RWPE2 (cell line): ENCODE results near the gene IDNK.

Experiments used
- ATAC-seq: fragments of 200-7000 bp; cut with Tn5 transposase; 3 replicates; pipeline ENCODE4 v1.9.1; 2021; ENCODE audit warnings: low read depth
- DNase-seq: peaks from one replicate; pipeline ENCODE4 v3.0.0-alpha.2; 2020; ENCODE audit warnings: low spot score
- H3K27ac ChIP-seq: fragments of 450-650 bp; 2 replicates; pipeline ENCODE4 v1.5.1; 2017; ENCODE audit warnings: mild to moderate bottlenecking; ENCODE audit not compliant: poor library complexity, severe bottlenecking
- H3K27me3 ChIP-seq: fragments of 250-450 bp; sonication (Bioruptor Pico); 2 replicates; pipeline ENCODE4 v1.5.1; 2021; ENCODE audit warnings: mild to moderate bottlenecking, moderate library complexity; ENCODE audit not compliant: insufficient read depth, poor library complexity, severe bottlenecking
- H3K36me3 ChIP-seq: fragments of 250-450 bp; sonication (Bioruptor Pico); 2 replicates; pipeline ENCODE4 v1.5.1; 2020; ENCODE audit warnings: low read depth, mild to moderate bottlenecking, moderate library complexity
- H3K4me1 ChIP-seq: fragments of 250-450 bp; sonication (Bioruptor Pico); 2 replicates; pipeline ENCODE4 v1.5.1; 2021; ENCODE audit warnings: mild to moderate bottlenecking, moderate library complexity; ENCODE audit not compliant: insufficient read depth, poor library complexity, severe bottlenecking
- H3K4me3 ChIP-seq: fragments of 250-450 bp; sonication (Bioruptor Pico); 2 replicates; pipeline ENCODE4 v1.5.1; 2021; ENCODE audit warnings: mild to moderate bottlenecking, moderate library complexity; ENCODE audit not compliant: severe bottlenecking
- H3K9me3 ChIP-seq: fragments of 250-450 bp; sonication (Bioruptor Pico); 2 replicates; pipeline ENCODE4 v1.5.1; 2021; ENCODE audit warnings: mild to moderate bottlenecking, moderate library complexity; ENCODE audit not compliant: severe bottlenecking
- TF ChIP-seq, protein P1 (sequence below): fragments of 450-650 bp; IDR thresholded peaks from one replicate; pipeline ENCODE4 v1.5.1; 2017; ENCODE audit warnings: mild to moderate bottlenecking, moderate library complexity; ENCODE audit not compliant: poor library complexity, severe bottlenecking

The IDNK gene

DNA sequence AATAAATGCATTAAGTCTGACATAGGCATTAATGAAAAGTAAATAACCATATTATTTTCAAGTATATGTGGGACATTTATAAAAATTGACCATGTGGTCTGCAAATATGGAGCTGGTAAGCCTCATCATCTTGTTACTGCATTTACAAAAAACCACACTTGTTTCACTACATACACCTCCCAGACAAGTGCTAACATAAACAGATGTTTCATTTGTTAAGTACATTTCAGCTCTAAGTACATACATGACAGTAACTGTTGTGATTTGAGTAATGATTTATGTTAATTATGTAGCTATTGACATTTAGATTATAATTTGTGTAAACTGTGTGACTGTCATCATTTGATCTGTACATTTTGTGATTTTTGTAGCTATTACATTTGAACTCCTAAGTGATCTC, 13.9 kb downstream of the IDNK start:
- no peaks in the 10 kb centered on the region for H3K27me3 ChIP-seq
- H3K4me3 ChIP-seq = no peak overlapping the region
- no peaks in the 10 kb centered on the region for H3K36me3 ChIP-seq
- H3K9me3 ChIP-seq = no peaks in the 10 kb centered on the region
- H3K27ac ChIP-seq = no peak overlapping the region
- ATAC-seq (no peak), DNase-seq (no peak)
- TF ChIP-seq, protein P1, sequence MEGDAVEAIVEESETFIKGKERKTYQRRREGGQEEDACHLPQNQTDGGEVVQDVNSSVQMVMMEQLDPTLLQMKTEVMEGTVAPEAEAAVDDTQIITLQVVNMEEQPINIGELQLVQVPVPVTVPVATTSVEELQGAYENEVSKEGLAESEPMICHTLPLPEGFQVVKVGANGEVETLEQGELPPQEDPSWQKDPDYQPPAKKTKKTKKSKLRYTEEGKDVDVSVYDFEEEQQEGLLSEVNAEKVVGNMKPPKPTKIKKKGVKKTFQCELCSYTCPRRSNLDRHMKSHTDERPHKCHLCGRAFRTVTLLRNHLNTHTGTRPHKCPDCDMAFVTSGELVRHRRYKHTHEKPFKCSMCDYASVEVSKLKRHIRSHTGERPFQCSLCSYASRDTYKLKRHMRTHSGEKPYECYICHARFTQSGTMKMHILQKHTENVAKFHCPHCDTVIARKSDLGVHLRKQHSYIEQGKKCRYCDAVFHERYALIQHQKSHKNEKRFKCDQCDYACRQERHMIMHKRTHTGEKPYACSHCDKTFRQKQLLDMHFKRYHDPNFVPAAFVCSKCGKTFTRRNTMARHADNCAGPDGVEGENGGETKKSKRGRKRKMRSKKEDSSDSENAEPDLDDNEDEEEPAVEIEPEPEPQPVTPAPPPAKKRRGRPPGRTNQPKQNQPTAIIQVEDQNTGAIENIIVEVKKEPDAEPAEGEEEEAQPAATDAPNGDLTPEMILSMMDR = no peak
- H3K4me1 ChIP-seq = no peaks in the 10 kb centered on the region

DNA sequence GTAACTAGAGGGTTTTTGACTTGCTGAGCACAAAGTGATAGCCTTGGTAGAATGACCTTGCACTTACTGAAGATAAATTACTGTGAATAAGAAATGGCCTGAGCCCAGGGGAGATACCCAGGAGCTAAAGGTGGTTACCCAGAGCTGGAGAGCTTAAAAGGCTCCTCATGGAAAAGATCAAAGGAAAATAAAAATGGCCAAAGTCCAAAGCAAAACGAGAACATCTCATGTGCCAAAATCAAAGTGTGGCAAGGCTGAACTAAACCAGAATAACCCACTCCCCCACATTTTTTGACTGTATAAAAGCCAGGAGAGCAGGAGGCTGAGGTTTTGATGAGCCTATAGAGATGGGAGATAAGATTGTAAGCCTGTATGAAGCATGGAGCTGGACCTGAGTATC, 14.4 kb downstream of the IDNK start:
- H3K27ac ChIP-seq = no peak overlapping the region
- no peaks in the 10 kb centered on the region for H3K36me3 ChIP-seq
- no peak for DNase-seq
- TF ChIP-seq, protein P1 = no peak
- no peaks in the 10 kb centered on the region for H3K27me3 ChIP-seq
- no peaks in the 10 kb centered on the region for H3K4me1 ChIP-seq
- ATAC-seq = no peak
- no peak overlapping the region for H3K4me3 ChIP-seq
- no peaks in the 10 kb centered on the region for H3K9me3 ChIP-seq

DNA sequence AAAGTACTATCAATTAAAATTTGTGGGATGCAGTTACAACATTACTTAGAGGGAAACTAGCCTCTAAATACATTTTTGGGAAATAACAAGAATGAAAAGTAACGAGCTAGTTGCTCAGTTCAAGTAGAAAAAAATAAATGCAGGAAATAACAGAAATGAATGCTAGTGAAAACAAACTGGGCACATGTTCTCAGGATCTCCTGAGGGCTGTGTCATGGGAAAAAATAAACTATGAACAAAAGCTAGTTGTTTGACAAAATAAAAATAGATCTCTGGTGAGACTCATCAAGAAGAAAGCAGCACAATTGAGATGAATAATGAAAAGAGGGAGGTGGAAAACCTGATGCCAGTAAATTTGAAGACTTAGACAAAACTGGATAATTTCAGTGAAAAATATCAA, 16.3 kb downstream of the IDNK start:
- H3K4me1 ChIP-seq = no peaks in the 10 kb centered on the region
- no peak overlapping the region for H3K4me3 ChIP-seq
- DNase-seq = no peak
- H3K36me3 ChIP-seq = no peaks in the 10 kb centered on the region
- TF ChIP-seq, protein P1 = no peak
- H3K27me3 ChIP-seq = no peaks in the 10 kb centered on the region
- no peak for ATAC-seq
- no peak overlapping the region for H3K27ac ChIP-seq
- H3K9me3 ChIP-seq = no peaks in the 10 kb centered on the region

DNA sequence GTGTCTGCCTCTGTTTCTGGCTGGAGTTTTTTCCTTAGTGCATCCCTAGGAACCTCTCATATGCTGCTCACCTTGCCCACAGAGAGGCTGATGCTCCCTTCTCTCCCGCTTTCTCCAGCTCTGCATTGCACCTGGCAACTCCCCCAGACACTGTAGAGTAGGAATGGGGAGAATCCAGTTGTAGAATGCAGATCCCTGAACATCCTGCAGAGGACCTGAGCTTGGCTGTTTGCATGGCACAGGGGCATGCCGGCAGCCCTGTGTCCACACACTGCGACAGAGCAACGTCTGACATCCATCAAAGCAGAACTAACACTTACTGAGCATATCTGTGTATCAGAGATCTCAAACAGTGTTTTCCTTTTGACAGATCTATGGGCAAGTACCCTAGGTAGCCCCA, 19.9 kb downstream of the IDNK start:
- Histone ChIP-seq H3K4me3 (no peak overlapping the region), H3K36me3 (no peaks in the 10 kb centered on the region), H3K27me3 (no peaks in the 10 kb centered on the region), H3K27ac (no peak overlapping the region), H3K9me3 (no peaks in the 10 kb centered on the region), H3K4me1 (no peaks in the 10 kb centered on the region)
- TF ChIP-seq, protein P1 = no peak
- ATAC-seq (peak; percentile 43; the same call in 2 of the 3 replicates), DNase-seq (no peak)

DNA sequence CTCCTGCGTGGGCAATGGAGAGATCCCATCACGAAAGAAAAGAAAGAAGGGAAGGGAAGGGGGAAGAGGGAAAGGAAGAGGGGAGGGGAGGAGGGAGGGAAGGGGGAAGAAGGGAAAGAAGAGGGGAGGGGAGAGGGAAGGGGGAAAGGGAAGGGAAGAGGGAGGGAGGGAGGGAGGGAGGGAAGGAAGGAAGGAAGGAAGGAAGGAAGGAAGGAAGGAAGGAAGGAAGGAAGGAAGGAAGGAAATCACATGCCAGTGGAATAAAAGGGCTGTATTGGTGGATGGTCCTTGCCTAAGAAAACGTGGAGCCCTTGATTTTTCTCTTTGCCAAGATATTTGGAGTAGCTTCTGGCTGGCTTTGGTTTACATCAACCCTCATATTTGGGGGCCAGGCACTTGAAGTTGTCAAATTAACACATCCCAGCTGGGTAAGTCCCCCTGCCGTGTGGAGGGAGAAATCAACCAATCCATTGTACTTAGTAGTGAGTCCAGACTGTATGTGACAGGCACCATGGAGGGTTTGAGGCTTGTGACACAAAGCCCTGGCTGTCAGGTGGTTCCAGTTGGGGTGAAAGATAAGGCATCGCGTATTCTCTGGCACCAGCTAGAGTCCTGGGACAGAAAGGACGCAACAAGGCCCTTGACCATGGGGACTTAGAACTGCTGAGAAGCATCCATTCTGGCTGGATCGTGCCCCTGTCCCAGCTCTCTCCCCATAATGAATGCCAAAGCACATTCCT, 23.7 kb downstream of the IDNK start:
- ATAC-seq (no peak), DNase-seq (no peak)
- Histone ChIP-seq H3K9me3 (no peaks in the 10 kb centered on the region), H3K4me3 (no peak overlapping the region), H3K27me3 (no peaks in the 10 kb centered on the region), H3K4me1 (no peaks in the 10 kb centered on the region), H3K27ac (no peak overlapping the region), H3K36me3 (peaks cover 11% of the 10 kb centered on the region)
- TF ChIP-seq, protein P1 = no peak
